ENCODE results near the gene MADD. TPM values are rescaled to one million over a fixed set of nuclear protein-coding genes. Genes with fewer than 3 reads are reported as not detected.

MADD gene
- total RNA-seq, 4 donors from 2014 or later: 43.2 to 65.5 (median 51.5) TPM

- H3K4me3 ChIP-seq (ENCODE audit: low read depth, poor library complexity, severe bottlenecking): no peak overlapping the region
- WGBS, 2 donors: 74 to 86% methylated on average over 5 of the region's 5 CpGs
- TF ChIP-seq POLR2A (IDR thresholded peaks at IDR 0.05): no peak
- intact Hi-C loops (cut with DNase I; ENCODE audit: low total_unique reads): no loop called here
- no peak for DNase-seq (ENCODE audit: low spot score in 2 of 2)
Measured at GRCh38 chr11:47280860-47281259, 10.9 kb downstream of the MADD start.

GRCh38 chr11:47282462-47282861 lies 12.5 kb downstream of the MADD start:
- intact Hi-C loops (cut with DNase I; ENCODE audit: low total_unique reads): no loop called here
- TF ChIP-seq POLR2A (IDR thresholded peaks at IDR 0.05) (no peak), CTCF (IDR thresholded peaks at IDR 0.05) (no peak)
- no peak for DNase-seq (ENCODE audit: low spot score in 2 of 2)
- no peak overlapping the region for H3K4me3 ChIP-seq (ENCODE audit: low read depth, poor library complexity, severe bottlenecking)
- 96% methylated on average over 7 of the region's 7 CpGs for WGBS, 2 donors

GRCh38 chr11:47284151-47284550 lies 14.2 kb downstream of the MADD start:
- intact Hi-C loops (cut with DNase I; ENCODE audit: low total_unique reads): no loop called here

GRCh38 chr11:47285969-47286770 lies 16.2 kb downstream of the MADD start:
- intact Hi-C loops (cut with DNase I; ENCODE audit: low total_unique reads): no loop called here
- TF ChIP-seq CTCF (IDR thresholded peaks at IDR 0.05) (no peak), POLR2A (IDR thresholded peaks at IDR 0.05) (no peak)
- DNase-seq (ENCODE audit: low spot score in 2 of 2): peak in 1 of 2 donors; percentile 29
- no peak overlapping the region for H3K4me3 ChIP-seq (ENCODE audit: low read depth, poor library complexity, severe bottlenecking)
- 90 to 92% methylated on average over 13 of the region's 13 CpGs for whole genome bisulfite sequencing, 2 donors

More at GRCh38 chr11:47284151-47284550, 14.2 kb downstream of the MADD start:
- peak in 1 of 2 donors; percentile 75 for DNase-seq (ENCODE audit: low spot score in 2 of 2)
- WGBS, 2 donors: 91 to 95% methylated on average over 4 of the region's 4 CpGs
- TF ChIP-seq CTCF (IDR thresholded peaks at IDR 0.05) (no peak), POLR2A (IDR thresholded peaks at IDR 0.05) (no peak)
- H3K4me3 ChIP-seq (ENCODE audit: low read depth, poor library complexity, severe bottlenecking): no peak overlapping the region

GRCh38 chr11:47288066-47288465 lies 18.1 kb downstream of the MADD start:
- no peak overlapping the region for H3K4me3 ChIP-seq (ENCODE audit: low read depth, poor library complexity, severe bottlenecking)
- DNase-seq (ENCODE audit: low spot score in 2 of 2): peak in 1 of 2 donors; percentile 39
- 89 to 92% methylated on average over 5 of the region's 5 CpGs for WGBS, 2 donors
- intact Hi-C loops (cut with DNase I; ENCODE audit: low total_unique reads): no loop called here
- no peak for TF ChIP-seq POLR2A (IDR thresholded peaks at IDR 0.05)
- TF ChIP-seq CTCF (IDR thresholded peaks at IDR 0.05): no peak

GRCh38 chr11:47289856-47290255 lies 19.9 kb downstream of the MADD start:
- TF ChIP-seq POLR2A (IDR thresholded peaks at IDR 0.05) (no peak), CTCF (IDR thresholded peaks at IDR 0.05) (no peak)
- 93 to 96% methylated on average over 15 of the region's 15 CpGs for WGBS, 2 donors
- intact Hi-C loops (cut with DNase I; ENCODE audit: low total_unique reads): no loop called here
- DNase-seq (ENCODE audit: low spot score in 2 of 2): peak in 1 of 2 donors; percentile 70
- no peak overlapping the region for H3K4me3 ChIP-seq (ENCODE audit: low read depth, poor library complexity, severe bottlenecking)

Data from lower leg skin (tissue), 4 donors.